Trophoblast cell (in vitro differentiated cells and primary cell): ENCODE results near the gene CHST15.

Source experiments
- DNase-seq, 2 donors: peaks; one replicate each; pipeline ENCODE4 v3.0.0-alpha.2; 2016
- H2AFZ ChIP-seq: 2 replicates; pipeline ENCODE4 v1.6.1; 2013; ENCODE audit warnings: low read length, moderate library complexity, mild to moderate bottlenecking; ENCODE audit not compliant: insufficient read depth, poor library complexity
- H2AK5ac ChIP-seq: 2 replicates; pipeline ENCODE4 v1.6.1; 2013; ENCODE audit warnings: mild to moderate bottlenecking, low read length
- H2BK120ac ChIP-seq: 2 replicates; pipeline ENCODE4 v1.6.1; 2013; ENCODE audit warnings: low read length, mild to moderate bottlenecking, moderate library complexity; ENCODE audit not compliant: insufficient read depth, poor library complexity
- H2BK12ac ChIP-seq: 2 replicates; pipeline ENCODE4 v1.6.1; 2013; ENCODE audit warnings: mild to moderate bottlenecking, low read length, moderate library complexity
- H2BK5ac ChIP-seq: 2 replicates; pipeline ENCODE4 v1.6.1; 2013; ENCODE audit warnings: low read length, low read depth, moderate library complexity, mild to moderate bottlenecking; ENCODE audit not compliant: poor library complexity
- H3K14ac ChIP-seq: 2 replicates; pipeline ENCODE4 v1.6.1; 2013; ENCODE audit warnings: mild to moderate bottlenecking, low read length
- H3K18ac ChIP-seq: 2 replicates; pipeline ENCODE4 v1.6.1; 2013; ENCODE audit warnings: mild to moderate bottlenecking, low read length
- H3K23ac ChIP-seq: 2 replicates; pipeline ENCODE4 v1.6.1; 2013; ENCODE audit warnings: low read length
- H3K27ac ChIP-seq: 2 replicates; pipeline ENCODE4 v1.5.1; 2013; ENCODE audit warnings: low read depth, mild to moderate bottlenecking, inconsistent platforms, low read length, moderate library complexity
- H3K27me3 ChIP-seq: 2 replicates; pipeline ENCODE4 v1.6.1; 2013; ENCODE audit warnings: inconsistent platforms, mild to moderate bottlenecking, low read length, moderate library complexity; ENCODE audit not compliant: insufficient read depth
- H3K36me3 ChIP-seq, 2 experiments: 1 replicate in 1 of 2; 2 replicates in 1 of 2; pipeline ENCODE4 v1.6.1; 2013; ENCODE audit warnings: low read length in 2 of 2, mild to moderate bottlenecking in 2 of 2, moderate library complexity in 1 of 2; ENCODE audit not compliant: insufficient read depth in 2 of 2, control insufficient read depth in 1 of 2
- H3K4ac ChIP-seq: 2 replicates; pipeline ENCODE4 v1.6.1; 2013; ENCODE audit warnings: low read depth, mild to moderate bottlenecking, low read length, moderate library complexity
- H3K4me1 ChIP-seq, 2 experiments: 1 replicate in 1 of 2; 2 replicates in 1 of 2; pipeline ENCODE4 v1.6.1; 2013; ENCODE audit warnings: low read length in 2 of 2, mild to moderate bottlenecking in 2 of 2, moderate library complexity in 1 of 2; ENCODE audit not compliant: insufficient read depth in 2 of 2, control insufficient read depth in 1 of 2
- H3K4me2 ChIP-seq: 2 replicates; pipeline ENCODE4 v1.6.1; 2013; ENCODE audit warnings: inconsistent platforms, mild to moderate bottlenecking, low read length, moderate library complexity
- H3K4me3 ChIP-seq: 2 replicates; pipeline ENCODE4 v1.5.1; 2013; ENCODE audit warnings: mild to moderate bottlenecking, low read depth, low read length, inconsistent platforms
- H3K79me1 ChIP-seq: one replicate; pipeline ENCODE4 v1.6.1; 2013; ENCODE audit warnings: low read length
- H3K79me2 ChIP-seq: 2 replicates; pipeline ENCODE4 v1.6.1; 2013; ENCODE audit warnings: low read length, mild to moderate bottlenecking; ENCODE audit not compliant: control insufficient read depth, insufficient read depth, poor library complexity
- H3K9ac ChIP-seq: 2 replicates; pipeline ENCODE4 v1.6.1; 2013; ENCODE audit warnings: mild to moderate bottlenecking, low read length
- H3K9me3 ChIP-seq: 2 replicates; pipeline ENCODE4 v1.6.1; 2013; ENCODE audit warnings: low read depth, mild to moderate bottlenecking, control low read depth, inconsistent platforms, low read length; ENCODE audit not compliant: insufficient read depth
- H4K12ac ChIP-seq: 2 replicates; pipeline ENCODE4 v1.6.1; 2013; ENCODE audit warnings: low read depth, mild to moderate bottlenecking, low read length, moderate library complexity
- H4K8ac ChIP-seq: 2 replicates; pipeline ENCODE4 v1.6.1; 2013; ENCODE audit warnings: low read depth, mild to moderate bottlenecking, low read length, moderate library complexity
- H4K91ac ChIP-seq: one replicate; pipeline ENCODE4 v1.6.1; 2013; ENCODE audit warnings: low read depth, mild to moderate bottlenecking, low read length, moderate library complexity
- WGBS: extraction: QIAGEN DNeasy Blood & Tissue Kit; methylation state at CpG from one replicate; pipeline ENCODE4 v1.1.7; 2013; ENCODE audit warnings: missing lambda C conversion rate; ENCODE audit not compliant: insufficient read length, insufficient coverage; ENCODE audit errors: extremely low coverage; 5-methylcytosine and 5-hydroxymethylcytosine counted together

CHST15 gene

DNA sequence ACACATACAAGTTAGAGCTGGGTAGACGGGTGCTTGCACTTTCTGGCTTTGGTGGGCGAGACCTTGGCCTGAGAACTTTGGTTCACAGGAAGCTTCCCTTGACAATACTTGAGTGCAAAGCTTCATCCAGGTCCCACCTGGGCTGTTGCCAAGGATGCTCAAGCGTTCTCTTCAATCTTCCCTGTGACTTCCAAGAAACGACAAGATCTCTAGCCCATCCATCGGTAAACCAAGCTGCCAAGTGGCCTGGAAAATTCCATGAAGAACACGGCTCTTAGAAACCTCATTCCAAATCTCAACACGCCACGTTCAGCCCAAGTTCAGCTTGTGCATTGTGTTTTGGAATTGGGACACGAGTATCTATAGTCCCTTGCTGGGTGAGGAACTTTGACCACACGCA lies 84.7 kb downstream of the CHST15 start:
- Histone ChIP-seq H3K36me3 (peaks cover 3 to 4% of the 10 kb centered on the region in 2 experiments), H2BK12ac (no peak overlapping the region), H2BK5ac (no peak overlapping the region), H4K12ac (no peak overlapping the region), H3K18ac (no peak overlapping the region), H3K14ac (no peak overlapping the region), H4K91ac (no peak overlapping the region), H3K4ac (no peak overlapping the region), H2BK120ac (no peak overlapping the region), H3K27ac (no peak overlapping the region), H3K4me3 (no peak overlapping the region), H2AK5ac (no peak overlapping the region), H2AFZ (no peak overlapping the region), H3K79me1 (no peaks in the 10 kb centered on the region), H3K27me3 (no peaks in the 10 kb centered on the region), H3K9ac (no peak overlapping the region), H3K9me3 (peaks cover 5% of the 10 kb centered on the region), H3K4me1 (peaks cover 2% of the 10 kb centered on the region in 2 experiments), H3K4me2 (no peak overlapping the region), H4K8ac (no peak overlapping the region), H3K23ac (no peak overlapping the region), H3K79me2 (no peaks in the 10 kb centered on the region)
- no CpG with 5 or more reads among the region's 10 CpGs for WGBS
- DNase-seq: no peak

DNA sequence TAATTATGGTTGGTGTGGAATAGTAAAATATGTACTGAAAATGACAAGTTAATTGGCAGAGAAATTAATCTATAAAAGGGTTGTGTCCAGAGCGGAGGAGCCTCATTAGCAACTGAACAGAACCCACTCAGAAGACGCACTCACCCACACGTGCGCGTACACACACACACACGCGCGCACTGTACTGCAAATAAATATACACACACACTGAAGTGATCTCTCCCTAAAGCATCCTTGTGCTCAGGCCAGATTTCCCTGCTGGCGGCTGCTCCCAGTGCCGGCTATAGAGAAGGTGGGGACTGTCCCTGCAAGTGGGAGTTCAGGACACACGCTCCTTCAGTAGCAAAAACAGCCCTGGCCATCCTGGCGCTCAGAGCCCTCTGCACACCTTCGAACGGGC lies 85.2 kb downstream of the CHST15 start:
- no peak overlapping the region for H3K9ac ChIP-seq
- no peaks in the 10 kb centered on the region for H3K27me3 ChIP-seq
- H2BK5ac ChIP-seq: no peak overlapping the region
- no peak overlapping the region for H3K4ac ChIP-seq
- no peak overlapping the region for H3K18ac ChIP-seq
- no peak overlapping the region for H2BK12ac ChIP-seq
- no peak overlapping the region for H4K91ac ChIP-seq
- no peak overlapping the region for H2AK5ac ChIP-seq
- H3K79me1 ChIP-seq: no peaks in the 10 kb centered on the region
- H3K9me3 ChIP-seq: peaks cover 5% of the 10 kb centered on the region
- DNase-seq: no peak
- WGBS: no CpG with 5 or more reads among the region's 14 CpGs
- peaks cover 2% of the 10 kb centered on the region in 2 experiments for H3K4me1 ChIP-seq
- no peak overlapping the region for H4K8ac ChIP-seq
- no peak overlapping the region for H3K27ac ChIP-seq
- no peak overlapping the region for H4K12ac ChIP-seq
- peaks cover 3 to 4% of the 10 kb centered on the region in 2 experiments for H3K36me3 ChIP-seq
- H2AFZ ChIP-seq: no peak overlapping the region
- no peak overlapping the region for H3K23ac ChIP-seq
- no peak overlapping the region for H3K4me2 ChIP-seq
- H3K14ac ChIP-seq: no peak overlapping the region
- no peak overlapping the region for H3K4me3 ChIP-seq
- no peaks in the 10 kb centered on the region for H3K79me2 ChIP-seq
- no peak overlapping the region for H2BK120ac ChIP-seq

DNA sequence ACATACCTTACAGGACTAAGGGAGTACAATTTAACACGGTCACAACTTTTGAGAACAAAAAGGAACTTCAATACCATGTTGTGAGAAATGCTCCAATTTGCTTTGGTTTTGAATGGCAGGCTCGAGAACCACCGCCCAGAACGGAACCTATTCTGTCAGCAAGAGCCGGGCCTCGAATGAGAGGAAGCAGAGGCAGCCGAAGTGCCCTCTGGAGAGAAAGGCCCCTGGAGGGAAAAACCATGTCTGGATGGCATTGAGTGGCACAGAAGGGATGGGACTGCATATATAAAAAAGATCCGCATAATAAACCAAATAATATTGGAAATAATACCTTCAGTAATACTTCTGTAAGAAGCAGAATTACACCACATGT lies 85.6 kb downstream of the CHST15 start:
- no peak overlapping the region for H3K9ac ChIP-seq

DNA sequence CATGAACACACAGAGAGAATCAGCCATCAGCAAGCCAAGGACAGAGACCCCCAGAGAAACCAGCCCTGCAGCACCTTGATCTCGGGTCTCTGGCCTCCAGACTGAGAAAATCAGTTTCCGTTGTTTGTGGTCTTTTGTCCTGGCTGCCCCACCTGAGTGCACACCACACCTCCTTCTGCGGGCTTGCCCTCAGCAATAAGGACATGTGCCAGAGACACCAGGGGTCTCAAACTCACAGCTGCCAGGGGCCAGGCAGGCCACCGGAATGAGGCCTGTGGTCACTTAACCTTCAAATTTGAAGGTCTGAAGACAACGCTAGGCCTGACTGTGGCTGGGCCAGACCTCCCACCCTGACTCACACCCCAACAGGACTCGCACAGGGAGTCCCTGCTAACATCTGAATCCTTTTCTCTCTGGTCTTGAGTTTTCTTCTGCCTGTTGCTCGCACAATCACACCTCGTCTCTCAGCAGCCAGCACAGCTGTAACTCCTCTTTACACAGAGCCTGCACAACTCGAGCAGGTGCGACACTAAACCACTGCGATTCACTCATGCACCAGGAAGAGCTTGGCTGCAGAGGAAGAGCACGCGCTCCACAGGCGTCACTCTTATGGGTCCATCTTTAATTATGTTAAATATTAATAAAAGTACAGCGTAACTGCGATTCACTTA lies 86.2 kb downstream of the CHST15 start:
- H4K12ac ChIP-seq: no peak overlapping the region
- H3K18ac ChIP-seq: no peak overlapping the region
- H4K8ac ChIP-seq: no peak overlapping the region
- H2BK5ac ChIP-seq: no peak overlapping the region
- no peak overlapping the region for H3K14ac ChIP-seq
- H3K4me1 ChIP-seq: peaks cover 2% of the 10 kb centered on the region in 2 experiments
- no peak overlapping the region for H2AK5ac ChIP-seq
- H3K27ac ChIP-seq: no peak overlapping the region
- H3K9ac ChIP-seq: no peak overlapping the region
- no peak overlapping the region for H2BK120ac ChIP-seq
- H3K9me3 ChIP-seq: no peaks in the 10 kb centered on the region
- no peak overlapping the region for H2BK12ac ChIP-seq
- no peak overlapping the region for H2AFZ ChIP-seq
- no peak overlapping the region for H4K91ac ChIP-seq
- no peaks in the 10 kb centered on the region for H3K27me3 ChIP-seq
- whole genome bisulfite sequencing: no CpG with 5 or more reads among the region's 16 CpGs
- no peak overlapping the region for H3K4ac ChIP-seq
- no peak for DNase-seq
- H3K79me1 ChIP-seq: no peaks in the 10 kb centered on the region
- H3K23ac ChIP-seq: no peak overlapping the region
- H3K4me2 ChIP-seq: no peak overlapping the region
- no peak overlapping the region for H3K4me3 ChIP-seq
- H3K36me3 ChIP-seq: peaks cover 2 to 4% of the 10 kb centered on the region in 2 experiments
- no peaks in the 10 kb centered on the region for H3K79me2 ChIP-seq

More for the DNA sequence above, 85.6 kb downstream of the CHST15 start:
- peaks cover 3 to 4% of the 10 kb centered on the region in 2 experiments for H3K36me3 ChIP-seq
- H3K4me1 ChIP-seq: peaks cover 2% of the 10 kb centered on the region in 2 experiments
- no peak overlapping the region for H3K27ac ChIP-seq
- no peak overlapping the region for H3K4me2 ChIP-seq
- DNase-seq: no peak
- no peak overlapping the region for H3K18ac ChIP-seq
- H4K91ac ChIP-seq: no peak overlapping the region
- no peak overlapping the region for H3K14ac ChIP-seq
- H4K12ac ChIP-seq: no peak overlapping the region
- no peak overlapping the region for H2BK120ac ChIP-seq
- H3K23ac ChIP-seq: no peak overlapping the region
- WGBS: no CpG with 5 or more reads among the region's 8 CpGs
- H2AFZ ChIP-seq: no peak overlapping the region
- no peak overlapping the region for H2BK12ac ChIP-seq
- no peak overlapping the region for H3K4me3 ChIP-seq
- no peak overlapping the region for H2AK5ac ChIP-seq
- no peak overlapping the region for H2BK5ac ChIP-seq
- no peaks in the 10 kb centered on the region for H3K27me3 ChIP-seq
- no peak overlapping the region for H4K8ac ChIP-seq
- no peaks in the 10 kb centered on the region for H3K79me2 ChIP-seq
- H3K9me3 ChIP-seq: peaks cover 2% of the 10 kb centered on the region
- H3K4ac ChIP-seq: no peak overlapping the region
- H3K79me1 ChIP-seq: no peaks in the 10 kb centered on the region
